HEK293 (cell line): ENCODE data around the gene LPP.

Source experiments
- FEZF1 ChIP-seq: fragments of 450-650 bp; formaldehyde crosslinking; IDR thresholded peaks from 2 replicates; pipeline ENCODE4 v1.5.1; 2016; ENCODE audit warnings: missing biosample characterization, missing genetic modification characterization
- OVOL3 ChIP-seq: fragments of 450-650 bp; formaldehyde crosslinking; IDR thresholded peaks from 2 replicates; pipeline ENCODE4 v1.5.1; 2016; ENCODE audit warnings: missing biosample characterization, missing genetic modification characterization
- ZEB2 ChIP-seq: fragments of 450-650 bp; formaldehyde crosslinking; IDR thresholded peaks from 2 replicates; pipeline ENCODE4 v1.5.1; 2016; ENCODE audit warnings: missing biosample characterization, missing genetic modification characterization
- ZNF274 ChIP-seq, 2 experiments: fragments of 200-500 bp in 1 of 2; fragments of 450-650 bp in 1 of 2; sonication (Bioruptor generic) in 1 of 2; formaldehyde crosslinking in 1 of 2; IDR thresholded peaks; 2 replicates each; pipeline versions ENCODE4 v1.5.1 to v1.6.1; 2014 to 2016; ENCODE audit warnings: borderline replicate concordance in 1 of 2, inconsistent platforms in 1 of 2, low read length in 1 of 2, missing biosample characterization in 1 of 2, missing genetic modification characterization in 1 of 2
- ZNF558 ChIP-seq: fragments of 450-650 bp; formaldehyde crosslinking; IDR thresholded peaks from 2 replicates; pipeline ENCODE4 v1.5.1; 2016; ENCODE audit warnings: missing biosample characterization, missing genetic modification characterization
- ZNF785 ChIP-seq: fragments of 450-650 bp; formaldehyde crosslinking; IDR thresholded peaks from 2 replicates; pipeline ENCODE4 v1.5.1; 2016; ENCODE audit warnings: missing biosample characterization, missing genetic modification characterization
- ZNF830 ChIP-seq: fragments of 450-650 bp; IDR thresholded peaks from 2 replicates; pipeline ENCODE4 v1.5.0; 2018; ENCODE audit warnings: missing biosample characterization, missing genetic modification characterization, low read depth, mild to moderate bottlenecking, moderate library complexity
- TF ChIP-seq, protein P1 (sequence below): fragments of 450-650 bp; formaldehyde crosslinking; IDR thresholded peaks from 2 replicates; pipeline ENCODE4 v1.5.1; 2016; ENCODE audit warnings: missing biosample characterization, missing genetic modification characterization
- TF ChIP-seq, protein P2 (sequence below): fragments of 450-650 bp; formaldehyde crosslinking; IDR thresholded peaks from 2 replicates; pipeline ENCODE4 v1.5.1; 2016; ENCODE audit warnings: missing biosample characterization, missing genetic modification characterization
- TF ChIP-seq, protein P3 (sequence below): fragments of 450-650 bp; formaldehyde crosslinking; IDR thresholded peaks from 2 replicates; pipeline ENCODE4 v1.5.1; 2016; ENCODE audit warnings: missing biosample characterization, missing genetic modification characterization, borderline replicate concordance
- TF ChIP-seq, protein P4 (sequence below): fragments of 450-650 bp; formaldehyde crosslinking; IDR thresholded peaks from 2 replicates; pipeline ENCODE4 v1.5.1; 2016; ENCODE audit warnings: missing biosample characterization, missing genetic modification characterization, borderline replicate concordance

DNA sequence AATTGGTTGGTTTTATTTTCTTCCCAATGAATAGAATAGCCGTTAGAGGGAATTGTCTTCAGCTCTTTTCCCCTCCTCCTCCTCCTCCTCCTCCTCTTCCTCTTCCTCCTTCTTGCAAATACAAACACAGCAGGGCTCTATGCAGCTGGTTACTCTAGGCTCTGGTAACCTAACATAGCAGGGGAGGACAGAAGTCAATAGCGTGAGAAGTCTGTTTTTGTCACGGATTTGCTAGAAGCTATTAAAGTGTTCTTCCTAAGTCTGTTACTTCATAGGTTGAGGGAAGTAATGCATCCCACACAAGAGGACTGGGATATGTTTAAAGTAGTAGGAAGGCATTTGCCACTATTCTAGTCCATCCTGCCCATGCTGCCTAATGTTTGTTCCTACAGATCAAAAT is 643.1 kb downstream of the LPP start:
- no peak for TF ChIP-seq ZEB2 (tag by site-specific recombination)
- no peak for TF ChIP-seq OVOL3 (tag by site-specific recombination)
- TF ChIP-seq ZNF785 (tag by site-specific recombination) = no peak
- TF ChIP-seq, protein P1, sequence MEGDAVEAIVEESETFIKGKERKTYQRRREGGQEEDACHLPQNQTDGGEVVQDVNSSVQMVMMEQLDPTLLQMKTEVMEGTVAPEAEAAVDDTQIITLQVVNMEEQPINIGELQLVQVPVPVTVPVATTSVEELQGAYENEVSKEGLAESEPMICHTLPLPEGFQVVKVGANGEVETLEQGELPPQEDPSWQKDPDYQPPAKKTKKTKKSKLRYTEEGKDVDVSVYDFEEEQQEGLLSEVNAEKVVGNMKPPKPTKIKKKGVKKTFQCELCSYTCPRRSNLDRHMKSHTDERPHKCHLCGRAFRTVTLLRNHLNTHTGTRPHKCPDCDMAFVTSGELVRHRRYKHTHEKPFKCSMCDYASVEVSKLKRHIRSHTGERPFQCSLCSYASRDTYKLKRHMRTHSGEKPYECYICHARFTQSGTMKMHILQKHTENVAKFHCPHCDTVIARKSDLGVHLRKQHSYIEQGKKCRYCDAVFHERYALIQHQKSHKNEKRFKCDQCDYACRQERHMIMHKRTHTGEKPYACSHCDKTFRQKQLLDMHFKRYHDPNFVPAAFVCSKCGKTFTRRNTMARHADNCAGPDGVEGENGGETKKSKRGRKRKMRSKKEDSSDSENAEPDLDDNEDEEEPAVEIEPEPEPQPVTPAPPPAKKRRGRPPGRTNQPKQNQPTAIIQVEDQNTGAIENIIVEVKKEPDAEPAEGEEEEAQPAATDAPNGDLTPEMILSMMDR (tag by site-specific recombination) = no peak
- TF ChIP-seq, protein P2, sequence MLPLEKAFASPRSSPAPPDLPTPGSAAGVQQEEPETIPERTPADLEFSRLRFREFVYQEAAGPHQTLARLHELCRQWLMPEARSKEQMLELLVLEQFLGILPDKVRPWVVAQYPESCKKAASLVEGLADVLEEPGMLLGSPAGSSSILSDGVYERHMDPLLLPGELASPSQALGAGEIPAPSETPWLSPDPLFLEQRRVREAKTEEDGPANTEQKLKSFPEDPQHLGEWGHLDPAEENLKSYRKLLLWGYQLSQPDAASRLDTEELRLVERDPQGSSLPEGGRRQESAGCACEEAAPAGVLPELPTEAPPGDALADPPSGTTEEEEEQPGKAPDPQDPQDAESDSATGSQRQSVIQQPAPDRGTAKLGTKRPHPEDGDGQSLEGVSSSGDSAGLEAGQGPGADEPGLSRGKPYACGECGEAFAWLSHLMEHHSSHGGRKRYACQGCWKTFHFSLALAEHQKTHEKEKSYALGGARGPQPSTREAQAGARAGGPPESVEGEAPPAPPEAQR (tag by site-specific recombination) = no peak
- TF ChIP-seq, protein P3, sequence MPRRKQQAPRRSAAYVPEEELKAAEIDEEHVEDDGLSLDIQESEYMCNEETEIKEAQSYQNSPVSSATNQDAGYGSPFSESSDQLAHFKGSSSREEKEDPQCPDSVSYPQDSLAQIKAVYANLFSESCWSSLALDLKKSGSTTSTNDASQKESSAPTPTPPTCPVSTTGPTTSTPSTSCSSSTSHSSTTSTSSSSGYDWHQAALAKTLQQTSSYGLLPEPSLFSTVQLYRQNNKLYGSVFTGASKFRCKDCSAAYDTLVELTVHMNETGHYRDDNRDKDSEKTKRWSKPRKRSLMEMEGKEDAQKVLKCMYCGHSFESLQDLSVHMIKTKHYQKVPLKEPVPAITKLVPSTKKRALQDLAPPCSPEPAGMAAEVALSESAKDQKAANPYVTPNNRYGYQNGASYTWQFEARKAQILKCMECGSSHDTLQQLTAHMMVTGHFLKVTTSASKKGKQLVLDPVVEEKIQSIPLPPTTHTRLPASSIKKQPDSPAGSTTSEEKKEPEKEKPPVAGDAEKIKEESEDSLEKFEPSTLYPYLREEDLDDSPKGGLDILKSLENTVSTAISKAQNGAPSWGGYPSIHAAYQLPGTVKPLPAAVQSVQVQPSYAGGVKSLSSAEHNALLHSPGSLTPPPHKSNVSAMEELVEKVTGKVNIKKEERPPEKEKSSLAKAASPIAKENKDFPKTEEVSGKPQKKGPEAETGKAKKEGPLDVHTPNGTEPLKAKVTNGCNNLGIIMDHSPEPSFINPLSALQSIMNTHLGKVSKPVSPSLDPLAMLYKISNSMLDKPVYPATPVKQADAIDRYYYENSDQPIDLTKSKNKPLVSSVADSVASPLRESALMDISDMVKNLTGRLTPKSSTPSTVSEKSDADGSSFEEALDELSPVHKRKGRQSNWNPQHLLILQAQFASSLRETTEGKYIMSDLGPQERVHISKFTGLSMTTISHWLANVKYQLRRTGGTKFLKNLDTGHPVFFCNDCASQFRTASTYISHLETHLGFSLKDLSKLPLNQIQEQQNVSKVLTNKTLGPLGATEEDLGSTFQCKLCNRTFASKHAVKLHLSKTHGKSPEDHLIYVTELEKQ (tag by site-specific recombination) = no peak
- TF ChIP-seq ZNF830 (tag by site-specific recombination) = no peak
- no peak for TF ChIP-seq ZNF274 (IDR thresholded peaks at IDR 0.05; ENCODE audit: low read length)
- TF ChIP-seq ZNF274 (tag by site-specific recombination; IDR thresholded peaks at IDR 0.05; ENCODE audit: borderline replicate concordance) = no peak
- no peak for TF ChIP-seq FEZF1 (tag by site-specific recombination)
- TF ChIP-seq ZNF558 (tag by site-specific recombination) = no peak
- TF ChIP-seq, protein P4, sequence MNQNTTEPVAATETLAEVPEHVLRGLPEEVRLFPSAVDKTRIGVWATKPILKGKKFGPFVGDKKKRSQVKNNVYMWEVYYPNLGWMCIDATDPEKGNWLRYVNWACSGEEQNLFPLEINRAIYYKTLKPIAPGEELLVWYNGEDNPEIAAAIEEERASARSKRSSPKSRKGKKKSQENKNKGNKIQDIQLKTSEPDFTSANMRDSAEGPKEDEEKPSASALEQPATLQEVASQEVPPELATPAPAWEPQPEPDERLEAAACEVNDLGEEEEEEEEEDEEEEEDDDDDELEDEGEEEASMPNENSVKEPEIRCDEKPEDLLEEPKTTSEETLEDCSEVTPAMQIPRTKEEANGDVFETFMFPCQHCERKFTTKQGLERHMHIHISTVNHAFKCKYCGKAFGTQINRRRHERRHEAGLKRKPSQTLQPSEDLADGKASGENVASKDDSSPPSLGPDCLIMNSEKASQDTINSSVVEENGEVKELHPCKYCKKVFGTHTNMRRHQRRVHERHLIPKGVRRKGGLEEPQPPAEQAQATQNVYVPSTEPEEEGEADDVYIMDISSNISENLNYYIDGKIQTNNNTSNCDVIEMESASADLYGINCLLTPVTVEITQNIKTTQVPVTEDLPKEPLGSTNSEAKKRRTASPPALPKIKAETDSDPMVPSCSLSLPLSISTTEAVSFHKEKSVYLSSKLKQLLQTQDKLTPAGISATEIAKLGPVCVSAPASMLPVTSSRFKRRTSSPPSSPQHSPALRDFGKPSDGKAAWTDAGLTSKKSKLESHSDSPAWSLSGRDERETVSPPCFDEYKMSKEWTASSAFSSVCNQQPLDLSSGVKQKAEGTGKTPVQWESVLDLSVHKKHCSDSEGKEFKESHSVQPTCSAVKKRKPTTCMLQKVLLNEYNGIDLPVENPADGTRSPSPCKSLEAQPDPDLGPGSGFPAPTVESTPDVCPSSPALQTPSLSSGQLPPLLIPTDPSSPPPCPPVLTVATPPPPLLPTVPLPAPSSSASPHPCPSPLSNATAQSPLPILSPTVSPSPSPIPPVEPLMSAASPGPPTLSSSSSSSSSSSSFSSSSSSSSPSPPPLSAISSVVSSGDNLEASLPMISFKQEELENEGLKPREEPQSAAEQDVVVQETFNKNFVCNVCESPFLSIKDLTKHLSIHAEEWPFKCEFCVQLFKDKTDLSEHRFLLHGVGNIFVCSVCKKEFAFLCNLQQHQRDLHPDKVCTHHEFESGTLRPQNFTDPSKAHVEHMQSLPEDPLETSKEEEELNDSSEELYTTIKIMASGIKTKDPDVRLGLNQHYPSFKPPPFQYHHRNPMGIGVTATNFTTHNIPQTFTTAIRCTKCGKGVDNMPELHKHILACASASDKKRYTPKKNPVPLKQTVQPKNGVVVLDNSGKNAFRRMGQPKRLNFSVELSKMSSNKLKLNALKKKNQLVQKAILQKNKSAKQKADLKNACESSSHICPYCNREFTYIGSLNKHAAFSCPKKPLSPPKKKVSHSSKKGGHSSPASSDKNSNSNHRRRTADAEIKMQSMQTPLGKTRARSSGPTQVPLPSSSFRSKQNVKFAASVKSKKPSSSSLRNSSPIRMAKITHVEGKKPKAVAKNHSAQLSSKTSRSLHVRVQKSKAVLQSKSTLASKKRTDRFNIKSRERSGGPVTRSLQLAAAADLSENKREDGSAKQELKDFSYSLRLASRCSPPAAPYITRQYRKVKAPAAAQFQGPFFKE (tag by site-specific recombination) = no peak
